ENCODE measurements around the gene ELFN2.

DNA sequence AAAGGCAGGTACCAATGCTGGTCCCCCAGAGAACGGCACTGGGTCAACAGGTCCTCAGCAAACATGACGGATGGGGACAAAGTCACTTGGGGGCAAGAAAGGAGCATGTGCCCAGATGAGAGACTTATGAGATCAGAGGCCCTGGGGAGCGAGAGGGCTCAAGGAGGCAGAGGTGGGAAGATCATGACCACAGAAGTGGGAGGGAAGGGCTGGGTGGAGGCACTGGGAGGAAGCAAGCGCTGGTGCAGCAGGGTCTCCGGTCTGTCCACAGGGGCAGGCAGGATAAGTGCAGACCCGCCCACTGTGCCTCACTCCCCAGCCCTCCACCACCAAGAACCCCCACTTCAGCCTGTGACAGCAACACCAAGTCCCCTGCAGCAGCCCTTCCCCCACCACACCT, 10.9 kb downstream of the ELFN2 start:
- TF ChIP-seq, protein P1, sequence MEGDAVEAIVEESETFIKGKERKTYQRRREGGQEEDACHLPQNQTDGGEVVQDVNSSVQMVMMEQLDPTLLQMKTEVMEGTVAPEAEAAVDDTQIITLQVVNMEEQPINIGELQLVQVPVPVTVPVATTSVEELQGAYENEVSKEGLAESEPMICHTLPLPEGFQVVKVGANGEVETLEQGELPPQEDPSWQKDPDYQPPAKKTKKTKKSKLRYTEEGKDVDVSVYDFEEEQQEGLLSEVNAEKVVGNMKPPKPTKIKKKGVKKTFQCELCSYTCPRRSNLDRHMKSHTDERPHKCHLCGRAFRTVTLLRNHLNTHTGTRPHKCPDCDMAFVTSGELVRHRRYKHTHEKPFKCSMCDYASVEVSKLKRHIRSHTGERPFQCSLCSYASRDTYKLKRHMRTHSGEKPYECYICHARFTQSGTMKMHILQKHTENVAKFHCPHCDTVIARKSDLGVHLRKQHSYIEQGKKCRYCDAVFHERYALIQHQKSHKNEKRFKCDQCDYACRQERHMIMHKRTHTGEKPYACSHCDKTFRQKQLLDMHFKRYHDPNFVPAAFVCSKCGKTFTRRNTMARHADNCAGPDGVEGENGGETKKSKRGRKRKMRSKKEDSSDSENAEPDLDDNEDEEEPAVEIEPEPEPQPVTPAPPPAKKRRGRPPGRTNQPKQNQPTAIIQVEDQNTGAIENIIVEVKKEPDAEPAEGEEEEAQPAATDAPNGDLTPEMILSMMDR (conservative IDR thresholded peaks at IDR 0.05; ENCODE audit: low read length) = no peak
- TF ChIP-seq EZH2phosphoT487 (IDR thresholded peaks at IDR 0.05; ENCODE audit: borderline replicate concordance, low read depth, low read length) = no peak

Data from OCI-LY7 (cell line).